OCI-LY3 (cell line): Measurements from ENCODE around the gene NPPC.

ENCODE experiments used
- H2AFZ ChIP-seq: fragments of 200-600, 300-600 bp; shearing (Covaris generic); 2 replicates; pipeline ENCODE4 v1.6.0; 2014; ENCODE audit warnings: antibody characterized with exemption, low read depth, low read length
- H3K27ac ChIP-seq: fragments of 200-600, 300-600 bp; sonication (generic); 2 replicates; pipeline ENCODE4 v1.5.1; 2014; ENCODE audit warnings: mild to moderate bottlenecking, low read length, moderate library complexity, mixed read lengths
- H3K27me3 ChIP-seq: fragments of 200-600, 300-600 bp; sonication (generic); 2 replicates; pipeline ENCODE4 v1.6.1; 2014; ENCODE audit warnings: low read depth, low read length, mixed read lengths
- H3K36me3 ChIP-seq: fragments of 200-600, 300-600 bp; sonication (generic); replicated peaks from 2 replicates; pipeline ENCODE3; 2014; ENCODE audit warnings: low read depth, low read length, mixed read lengths
- H3K4me1 ChIP-seq: fragments of 300-600, 200-600 bp; sonication (generic); 2 replicates; pipeline ENCODE4 v1.6.1; 2014; ENCODE audit warnings: low read length, mixed read lengths
- H3K4me2 ChIP-seq: fragments of 200-600, 300-600 bp; sonication (generic); 2 replicates; pipeline ENCODE4 v1.6.1; 2014; ENCODE audit warnings: low read length, mixed read lengths
- H3K4me3 ChIP-seq: fragments of 300-600, 200-600 bp; sonication (generic); 2 replicates; pipeline ENCODE4 v1.5.1; 2014; ENCODE audit warnings: antibody characterized with exemption, mild to moderate bottlenecking, low read length, moderate library complexity
- H3K79me2 ChIP-seq: fragments of 300-600, 200-600 bp; shearing (Covaris generic); 2 replicates; pipeline ENCODE4 v1.6.1; 2014; ENCODE audit warnings: mild to moderate bottlenecking, low read length, mixed read lengths
- H3K9ac ChIP-seq: fragments of 300-600, 200-600 bp; shearing (Covaris generic); 2 replicates; pipeline ENCODE4 v1.6.0; 2014; ENCODE audit warnings: mild to moderate bottlenecking, low read length, moderate library complexity
- H3K9me3 ChIP-seq: fragments of 200-600, 300-600 bp; shearing (Covaris generic); 2 replicates; pipeline ENCODE4 v1.6.1; 2014; ENCODE audit warnings: low read length, mixed read lengths; ENCODE audit not compliant: insufficient read depth
- H4K20me1 ChIP-seq: fragments of 200-600, 300-600 bp; sonication (generic); 2 replicates; pipeline ENCODE4 v1.6.1; 2016; ENCODE audit warnings: low read length, mixed read lengths; ENCODE audit not compliant: insufficient read depth
- CTCF ChIP-seq: fragments of 200-600, 300-600 bp; sonication (generic); IDR thresholded peaks from 2 replicates; pipeline ENCODE4 v1.5.1; 2014; ENCODE audit warnings: antibody characterized with exemption, low read length, low read depth
- EZH2phosphoT487 ChIP-seq: fragments of 200-600 bp; shearing (Covaris generic); IDR thresholded peaks from 2 replicates; pipeline ENCODE4 v1.6.1; 2018; ENCODE audit warnings: antibody characterized with exemption, mixed run types, low read depth

NPPC gene

GRCh38 chr2:231939022-231939421 lies 12.8 kb upstream of the NPPC start:
- H3K27ac ChIP-seq = no peak overlapping the region
- no peaks in the 10 kb centered on the region for H3K4me1 ChIP-seq
- no peak overlapping the region for H3K9ac ChIP-seq
- no peaks in the 10 kb centered on the region for H3K27me3 ChIP-seq
- no peak for TF ChIP-seq CTCF
- TF ChIP-seq EZH2phosphoT487 = no peak
- H3K9me3 ChIP-seq = no peaks in the 10 kb centered on the region
- H3K36me3 ChIP-seq = no peaks in the 10 kb centered on the region
- no peak overlapping the region for H3K4me2 ChIP-seq
- no peak overlapping the region for H3K4me3 ChIP-seq
- H4K20me1 ChIP-seq = no peaks in the 10 kb centered on the region
- H2AFZ ChIP-seq = no peak overlapping the region
- no peaks in the 10 kb centered on the region for H3K79me2 ChIP-seq

GRCh38 chr2:231937057-231937456 lies 10.9 kb upstream of the NPPC start:
- H3K4me2 ChIP-seq = no peak overlapping the region
- H3K9me3 ChIP-seq = no peaks in the 10 kb centered on the region
- no peaks in the 10 kb centered on the region; the same call in 1 of the 2 replicates for H3K27me3 ChIP-seq
- no peak overlapping the region for H2AFZ ChIP-seq
- no peaks in the 10 kb centered on the region for H3K4me1 ChIP-seq
- H3K27ac ChIP-seq = no peak overlapping the region
- no peaks in the 10 kb centered on the region for H4K20me1 ChIP-seq
- H3K79me2 ChIP-seq = no peaks in the 10 kb centered on the region
- no peak overlapping the region for H3K9ac ChIP-seq
- no peaks in the 10 kb centered on the region for H3K36me3 ChIP-seq
- TF ChIP-seq CTCF (no peak), EZH2phosphoT487 (no peak)
- no peak overlapping the region for H3K4me3 ChIP-seq

- TF ChIP-seq EZH2phosphoT487 (no peak), CTCF (no peak)
- no peak overlapping the region for H3K4me2 ChIP-seq
- no peak overlapping the region for H3K4me3 ChIP-seq
- no peaks in the 10 kb centered on the region; the same call in 1 of the 2 replicates for H3K27me3 ChIP-seq
- no peak overlapping the region for H3K27ac ChIP-seq
- H4K20me1 ChIP-seq = no peaks in the 10 kb centered on the region
- H3K36me3 ChIP-seq = no peaks in the 10 kb centered on the region
- H3K9me3 ChIP-seq = no peaks in the 10 kb centered on the region
- H3K79me2 ChIP-seq = no peaks in the 10 kb centered on the region
- H2AFZ ChIP-seq = no peak overlapping the region
- no peak overlapping the region for H3K9ac ChIP-seq
- H3K4me1 ChIP-seq = no peaks in the 10 kb centered on the region
These were observed 10.3 kb upstream of the NPPC start for GRCh38 chr2:231936491-231936890.

- H3K9me3 ChIP-seq = no peaks in the 10 kb centered on the region
- no peaks in the 10 kb centered on the region for H3K36me3 ChIP-seq
- H3K27me3 ChIP-seq = no peaks in the 10 kb centered on the region; the same call in 1 of the 2 replicates
- no peaks in the 10 kb centered on the region for H3K79me2 ChIP-seq
- H3K4me3 ChIP-seq = no peak overlapping the region
- H3K27ac ChIP-seq = no peak overlapping the region
- no peaks in the 10 kb centered on the region for H4K20me1 ChIP-seq
- no peak overlapping the region for H3K9ac ChIP-seq
- TF ChIP-seq CTCF (no peak), EZH2phosphoT487 (no peak)
- H3K4me2 ChIP-seq = no peak overlapping the region
- no peaks in the 10 kb centered on the region for H3K4me1 ChIP-seq
- no peak overlapping the region for H2AFZ ChIP-seq
These were observed 9.6 kb upstream of the NPPC start for GRCh38 chr2:231935815-231936214.
